ENCODE results near the gene C3orf18.

Gene C3orf18

DNA sequence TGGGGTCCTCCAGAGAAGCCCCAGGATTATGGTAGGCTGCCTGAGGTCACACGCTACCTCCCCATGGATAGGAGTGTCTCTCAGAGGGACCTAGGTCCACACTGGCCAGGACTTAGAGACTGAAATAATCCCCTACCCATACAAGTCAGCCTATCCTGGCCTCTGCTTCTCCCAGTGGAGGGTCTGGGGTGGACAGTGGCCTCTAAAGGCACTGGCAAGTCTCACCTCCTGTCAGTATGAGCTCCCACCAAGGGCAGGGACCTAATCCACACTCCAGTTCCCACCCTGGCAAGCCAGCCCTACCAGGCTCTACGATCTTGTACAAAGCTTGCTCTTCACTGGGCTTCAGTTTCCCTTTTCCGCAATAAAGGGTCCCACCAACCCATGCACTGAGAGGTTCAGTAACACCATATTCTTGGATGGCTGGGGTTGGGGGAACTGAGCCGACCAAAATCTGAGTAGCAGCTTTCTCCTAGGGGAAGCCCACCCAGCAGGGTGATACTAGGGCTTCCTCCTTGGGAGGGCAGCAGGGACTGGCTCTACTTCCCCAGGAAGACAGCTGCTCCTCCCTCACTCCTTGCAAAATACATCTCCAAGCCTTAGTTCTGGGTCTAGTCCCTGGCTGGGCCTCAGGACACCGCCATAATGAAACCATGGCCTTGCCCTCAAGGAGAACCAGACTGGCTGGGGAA lies 41.7 kb upstream of the C3orf18 start:
- ChIA-PET POLR2A (interaction anchor here (1.4 kb wide), 3 partner anchors 18 to 272 kb away, joined by 3 to 9 read pairs (median 4); partner anchors contain the start of gene HEMK1), CTCF (no interaction called here)
- TF ChIP-seq FOXM1 (IDR thresholded peaks at IDR 0.05; ENCODE audit: borderline replicate concordance), result no peak
- no peak for TF ChIP-seq ELF4 (IDR thresholded peaks at IDR 0.05)
- TF ChIP-seq L3MBTL2 (conservative IDR thresholded peaks at IDR 0.05), result no peak
- no peak for TF ChIP-seq TARDBP (IDR thresholded peaks at IDR 0.05)
- TF ChIP-seq NFRKB (IDR thresholded peaks at IDR 0.05), result no peak
- no peak for TF ChIP-seq CTBP1 (IDR thresholded peaks at IDR 0.05; ENCODE audit: borderline replicate concordance)
- TF ChIP-seq HDGF (IDR thresholded peaks at IDR 0.05; ENCODE audit: borderline replicate concordance), result no peak
- no peak for DNase-seq (ENCODE audit: extremely low spot score)

- CTCF ChIA-PET, result no interaction called here
- no peak for DNase-seq (ENCODE audit: extremely low spot score)
- TF ChIP-seq, protein P1, sequence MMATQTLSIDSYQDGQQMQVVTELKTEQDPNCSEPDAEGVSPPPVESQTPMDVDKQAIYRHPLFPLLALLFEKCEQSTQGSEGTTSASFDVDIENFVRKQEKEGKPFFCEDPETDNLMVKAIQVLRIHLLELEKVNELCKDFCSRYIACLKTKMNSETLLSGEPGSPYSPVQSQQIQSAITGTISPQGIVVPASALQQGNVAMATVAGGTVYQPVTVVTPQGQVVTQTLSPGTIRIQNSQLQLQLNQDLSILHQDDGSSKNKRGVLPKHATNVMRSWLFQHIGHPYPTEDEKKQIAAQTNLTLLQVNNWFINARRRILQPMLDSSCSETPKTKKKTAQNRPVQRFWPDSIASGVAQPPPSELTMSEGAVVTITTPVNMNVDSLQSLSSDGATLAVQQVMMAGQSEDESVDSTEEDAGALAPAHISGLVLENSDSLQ (IDR thresholded peaks at IDR 0.05), result no peak
- TF ChIP-seq FOXA1 (IDR thresholded peaks at IDR 0.05) (no peak), TARDBP (IDR thresholded peaks at IDR 0.05) (no peak), NFRKB (IDR thresholded peaks at IDR 0.05) (no peak), SUZ12 (IDR thresholded peaks at IDR 0.05) (no peak), FOXK2 (IDR thresholded peaks at IDR 0.05) (no peak), HDGF (IDR thresholded peaks at IDR 0.05; ENCODE audit: borderline replicate concordance) (no peak), SP1 (IDR thresholded peaks at IDR 0.05) (no peak), CTBP1 (IDR thresholded peaks at IDR 0.05; ENCODE audit: borderline replicate concordance) (no peak)
- POLR2A ChIA-PET, result interaction anchor here (1.0 kb wide), 1 partner anchor 17 kb away, joined by 4 read pairs; no protein-coding TSS in a partner anchor
These were observed 40.7 kb upstream of the C3orf18 start for GRCh38 chr3:50608278-50608677.

DNA sequence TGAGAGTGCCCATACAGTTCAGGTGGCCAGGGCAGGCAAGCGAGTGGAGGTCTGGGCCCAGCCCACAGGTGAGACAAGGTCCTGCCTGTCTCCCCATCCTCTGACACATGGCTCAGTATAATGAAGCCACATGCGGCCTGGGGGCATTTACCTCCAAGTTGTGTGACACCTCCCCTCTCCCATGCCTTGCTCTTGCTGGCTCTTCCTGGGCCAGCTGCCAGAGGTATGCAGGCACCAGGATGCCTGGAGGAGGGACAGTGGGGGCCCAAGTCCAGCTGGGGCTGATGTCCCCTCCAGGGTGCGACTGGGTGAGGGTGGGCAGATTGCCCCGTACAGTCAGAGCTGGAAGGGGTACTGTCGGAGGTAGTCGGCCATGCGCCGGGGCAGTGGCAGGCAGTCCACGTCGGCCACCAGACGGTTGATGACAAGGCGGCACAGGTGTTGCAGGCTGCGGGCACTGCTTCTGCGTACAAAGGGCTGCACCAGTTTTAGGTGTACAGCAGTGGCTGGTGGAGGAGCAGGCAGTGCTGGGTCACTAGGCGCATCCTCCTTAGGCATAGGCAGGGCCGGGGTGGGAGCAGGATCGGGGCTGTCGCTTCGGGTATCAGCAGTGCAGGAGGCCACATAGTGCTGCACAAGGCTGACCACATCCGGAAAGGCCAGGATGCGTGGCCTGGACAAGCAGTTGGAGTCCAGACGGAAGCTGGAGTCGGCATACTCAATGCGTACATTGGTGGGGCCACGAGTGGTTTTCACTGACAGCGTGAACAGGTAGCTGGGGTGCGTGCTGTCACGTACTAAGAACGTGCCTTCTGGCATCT lies 39.9 kb upstream of the C3orf18 start:
- ChIA-PET CTCF (no interaction called here), POLR2A (interaction anchor here (1.0 kb wide), 1 partner anchor 17 kb away, joined by 4 read pairs; no protein-coding TSS in a partner anchor)
- DNase-seq (ENCODE audit: extremely low spot score), result no peak
- TF ChIP-seq SUZ12 (IDR thresholded peaks at IDR 0.05), result no peak
- no peak for TF ChIP-seq ARNT (IDR thresholded peaks at IDR 0.05)
- no peak for TF ChIP-seq CTBP1 (IDR thresholded peaks at IDR 0.05; ENCODE audit: borderline replicate concordance)
- TF ChIP-seq FOXK2 (IDR thresholded peaks at IDR 0.05), result no peak
- TF ChIP-seq TARDBP (IDR thresholded peaks at IDR 0.05), result no peak
- TF ChIP-seq HDGF (IDR thresholded peaks at IDR 0.05; ENCODE audit: borderline replicate concordance), result no peak
- no peak for TF ChIP-seq SP1 (IDR thresholded peaks at IDR 0.05)
- TF ChIP-seq L3MBTL2 (conservative IDR thresholded peaks at IDR 0.05), result no peak
- no peak for TF ChIP-seq NFRKB (IDR thresholded peaks at IDR 0.05)
- TF ChIP-seq ELF4 (IDR thresholded peaks at IDR 0.05), result no peak
- no peak for TF ChIP-seq FOXA1 (IDR thresholded peaks at IDR 0.05)
- TF ChIP-seq, protein P1 (IDR thresholded peaks at IDR 0.05), result no peak
- no peak for TF ChIP-seq LEF1 (IDR thresholded peaks at IDR 0.05; ENCODE audit: borderline replicate concordance)
- no peak for TF ChIP-seq BHLHE40 (IDR thresholded peaks at IDR 0.05; ENCODE audit: borderline replicate concordance)

- TF ChIP-seq TARDBP (IDR thresholded peaks at IDR 0.05) (no peak), ARNT (IDR thresholded peaks at IDR 0.05) (no peak)
- no peak for DNase-seq (ENCODE audit: extremely low spot score)
- POLR2A ChIA-PET, result no interaction called here
- CTCF ChIA-PET, result no interaction called here
These were observed 39.0 kb upstream of the C3orf18 start for GRCh38 chr3:50606596-50606995.

- DNase-seq (ENCODE audit: extremely low spot score), result no peak
- no peak for TF ChIP-seq SUZ12 (IDR thresholded peaks at IDR 0.05)
- TF ChIP-seq ELF4 (IDR thresholded peaks at IDR 0.05), result no peak
- TF ChIP-seq L3MBTL2 (conservative IDR thresholded peaks at IDR 0.05), result no peak
- no peak for TF ChIP-seq BHLHE40 (IDR thresholded peaks at IDR 0.05; ENCODE audit: borderline replicate concordance)
- TF ChIP-seq FOXK2 (IDR thresholded peaks at IDR 0.05), result no peak
- no peak for TF ChIP-seq NFRKB (IDR thresholded peaks at IDR 0.05)
- TF ChIP-seq, protein P1 (IDR thresholded peaks at IDR 0.05), result no peak
- TF ChIP-seq CTBP1 (IDR thresholded peaks at IDR 0.05; ENCODE audit: borderline replicate concordance), result no peak
- TF ChIP-seq FOXM1 (IDR thresholded peaks at IDR 0.05; ENCODE audit: borderline replicate concordance), result no peak
- TF ChIP-seq LEF1 (IDR thresholded peaks at IDR 0.05; ENCODE audit: borderline replicate concordance), result no peak
- TF ChIP-seq ARNT (IDR thresholded peaks at IDR 0.05), result no peak
- no peak for TF ChIP-seq SP1 (IDR thresholded peaks at IDR 0.05)
- TF ChIP-seq HDGF (IDR thresholded peaks at IDR 0.05; ENCODE audit: borderline replicate concordance), result no peak
- no peak for TF ChIP-seq FOXA1 (IDR thresholded peaks at IDR 0.05)
- TF ChIP-seq ZNF384 (IDR thresholded peaks at IDR 0.05), result no peak
- TF ChIP-seq TARDBP (IDR thresholded peaks at IDR 0.05), result no peak
- CTCF ChIA-PET, result interaction anchor here (1.5 kb wide), 1 partner anchor 8 kb away, joined by 3 read pairs; no protein-coding TSS in a partner anchor
- POLR2A ChIA-PET, result interaction anchor here (0.6 kb wide), 1 partner anchor 37 kb away, joined by 3 read pairs; the partner anchor contains the start of gene HEMK1
These were observed 38.4 kb upstream of the C3orf18 start for GRCh38 chr3:50605901-50606326.
